GM06990 (cell line): ENCODE data around the gene SMIM44.

Experiments
- DNase-seq: peaks from one replicate; pipeline ENCODE4 v3.0.0-alpha.2; 2011; ENCODE audit not compliant: insufficient read length; ENCODE audit errors: extremely low read depth
- H3K27me3 ChIP-seq: replicated peaks from 2 replicates; pipeline ENCODE4 v1.6.0; 2011; ENCODE audit warnings: low read length; ENCODE audit not compliant: control insufficient read depth, insufficient read depth
- H3K36me3 ChIP-seq: 2 replicates; pipeline ENCODE4 v1.5.1; 2011; ENCODE audit warnings: low read length; ENCODE audit not compliant: control insufficient read depth, insufficient read depth
- H3K4me3 ChIP-seq: replicated peaks from 2 replicates; pipeline ENCODE4 v1.5.1; 2011; ENCODE audit warnings: low read depth, mild to moderate bottlenecking, control low read depth, low read length
- CTCF ChIP-seq: IDR thresholded peaks from 2 replicates; pipeline ENCODE4 v1.5.1; 2011; ENCODE audit warnings: low read length, control low read depth, mild to moderate bottlenecking, inconsistent platforms; ENCODE audit not compliant: insufficient read depth, poor library complexity, severe bottlenecking

SMIM44 gene

GRCh38 chr19:3493651-3494050 lies 10.4 kb upstream of the SMIM44 start:
- TF ChIP-seq CTCF: no peak
- Histone ChIP-seq H3K36me3 (peaks cover 14% of the 10 kb centered on the region), H3K4me3 (no peak overlapping the region), H3K27me3 (no peaks in the 10 kb centered on the region)
- no peak for DNase-seq

- Histone ChIP-seq H3K4me3 (no peak overlapping the region), H3K36me3 (peaks cover 14% of the 10 kb centered on the region), H3K27me3 (no peaks in the 10 kb centered on the region)
- no peak for DNase-seq
- TF ChIP-seq CTCF: no peak
Observed at GRCh38 chr19:3492919-3493318, 9.7 kb upstream of the SMIM44 start.

- H3K27me3 ChIP-seq: no peaks in the 10 kb centered on the region
- H3K36me3 ChIP-seq: peaks cover 14% of the 10 kb centered on the region
Observed at GRCh38 chr19:3492131-3492839, 9.0 kb upstream of the SMIM44 start.

GRCh38 chr19:3491396-3492119 lies 8.3 kb upstream of the SMIM44 start:
- Histone ChIP-seq H3K36me3 (peaks cover 13% of the 10 kb centered on the region), H3K4me3 (no peak overlapping the region), H3K27me3 (no peaks in the 10 kb centered on the region)
- TF ChIP-seq CTCF: no peak
- DNase-seq: no peak

More at GRCh38 chr19:3492131-3492839, 9.0 kb upstream of the SMIM44 start:
- H3K4me3 ChIP-seq: no peak overlapping the region
- DNase-seq: no peak
- no peak for TF ChIP-seq CTCF

GRCh38 chr19:3482507-3483225 lies 575 bp downstream of the SMIM44 start:
- Histone ChIP-seq H3K27me3 (no peaks in the 10 kb centered on the region; the same call in 1 of the 2 replicates), H3K36me3 (no peaks in the 10 kb centered on the region; the same call in 1 of the 2 replicates), H3K4me3 (no peak overlapping the region)
- DNase-seq: no peak
- TF ChIP-seq CTCF: no peak
